Esophagus (tissue), 2 donors: ENCODE results near the gene P3H2. TPM values are rescaled to one million over a fixed set of nuclear protein-coding genes. Genes with fewer than 3 reads are reported as not detected.

Source experiments
- H3K27ac ChIP-seq, 2 donors: one replicate each; pipeline ENCODE4 v1.5.1; 2013; ENCODE audit warnings: low read depth in 2 of 2, mild to moderate bottlenecking in 2 of 2, inconsistent platforms in 1 of 2, low read length in 1 of 2, moderate library complexity in 1 of 2
- H3K27me3 ChIP-seq, 2 donors: one replicate each; pipeline ENCODE4 v1.6.1; 2013; ENCODE audit warnings: low read length in 2 of 2, control low read depth in 1 of 2, mild to moderate bottlenecking in 1 of 2; ENCODE audit not compliant: insufficient read depth in 2 of 2, control insufficient read depth in 1 of 2
- H3K36me3 ChIP-seq, 2 donors: one replicate each; pipeline ENCODE4 v1.6.1; 2013; ENCODE audit warnings: low read length in 1 of 2; ENCODE audit not compliant: control insufficient read depth in 2 of 2, insufficient read depth in 2 of 2
- H3K4me1 ChIP-seq, 2 donors: one replicate each; pipeline ENCODE4 v1.6.1; 2013; ENCODE audit warnings: low read length in 1 of 2; ENCODE audit not compliant: control insufficient read depth in 2 of 2, insufficient read depth in 2 of 2
- H3K4me3 ChIP-seq, 2 donors: one replicate each; pipeline ENCODE4 v1.5.1; 2013; ENCODE audit warnings: low read length in 2 of 2, mild to moderate bottlenecking in 2 of 2, low read depth in 1 of 2, moderate library complexity in 1 of 2
- H3K9me3 ChIP-seq, 2 donors: one replicate each; pipeline ENCODE4 v1.6.1; 2013; ENCODE audit warnings: mild to moderate bottlenecking in 2 of 2, low read depth in 1 of 2, low read length in 1 of 2, moderate library complexity in 1 of 2; ENCODE audit not compliant: control insufficient read depth in 2 of 2, insufficient read depth in 1 of 2
- WGBS, 2 donors: extraction: QIAGEN DNeasy Blood & Tissue Kit; methylation state at CpG; one replicate each; pipeline ENCODE4 v1.1.7; 2013; 5-methylcytosine and 5-hydroxymethylcytosine counted together
- polyA plus RNA-seq, 2 donors: library from polyadenylated mRNA; stranded (reverse); fragments of 200-250 nt; gene quantifications; one replicate each; pipeline ENCODE4 v1.2.3, GENCODE V29; 2013
- donor health status: healthy with polysubstance abuse.
- donor health status: Bipolar disorder and iron deficiency.

Gene P3H2
- polyA plus RNA-seq, 2 donors, result 4.9 to 9.8 TPM

GRCh38 chr3:189941125-189941524 is 179.6 kb downstream of the P3H2 start:
- peak overlapping the region; percentile 59 to 85 for H3K27ac ChIP-seq
- 45 to 49% methylated on average over 5 of the region's 5 CpGs for WGBS, 2 donors
- no peak overlapping the region for H3K4me3 ChIP-seq
- H3K27me3 ChIP-seq, result no peaks in the 10 kb centered on the region
- H3K4me1 ChIP-seq, result peaks cover 0 to 10% of the 10 kb centered on the region in 2 donors
- no peaks in the 10 kb centered on the region for H3K36me3 ChIP-seq
- no peaks in the 10 kb centered on the region for H3K9me3 ChIP-seq

DNA sequence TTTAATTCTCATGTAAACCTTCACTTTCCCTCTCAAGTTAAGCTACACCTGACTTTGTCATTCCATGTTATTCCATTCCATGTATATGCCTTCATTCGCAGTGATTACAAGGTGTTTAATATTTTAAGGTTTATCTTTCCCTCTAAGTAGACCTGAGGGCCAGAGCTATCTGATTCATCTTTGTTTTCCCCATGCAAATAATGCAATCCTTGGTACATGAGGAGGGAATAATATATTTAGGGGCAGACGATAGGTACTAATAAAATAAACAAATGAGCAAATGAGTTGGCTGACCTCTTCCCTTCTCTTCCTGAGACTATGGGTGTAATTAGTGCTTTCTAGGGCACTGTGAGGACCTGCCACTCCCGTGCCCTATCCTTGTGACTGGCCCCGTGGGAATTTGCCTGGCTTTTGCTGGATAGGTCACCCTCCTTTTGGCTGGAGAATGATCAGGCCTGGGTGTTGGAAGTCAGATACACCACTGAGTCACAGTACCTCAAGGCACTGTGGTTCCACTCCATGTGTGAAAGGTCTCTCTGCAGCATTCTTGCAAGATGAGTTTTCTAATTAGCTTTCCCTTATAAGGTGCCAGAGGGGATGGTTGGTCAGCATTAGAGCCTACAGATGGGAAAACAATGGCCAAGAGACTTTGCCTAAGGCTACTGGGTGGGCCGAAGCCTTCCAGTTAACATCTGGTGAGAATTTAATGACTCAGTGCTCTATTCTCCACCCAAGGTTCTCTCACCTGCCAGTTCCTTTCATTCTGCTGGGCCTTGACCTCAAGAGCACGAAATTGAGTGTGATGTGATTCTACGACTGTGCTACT is 183.2 kb downstream of the P3H2 start:
- H3K27ac ChIP-seq, result peak overlapping the region; percentile 78 to 79
- 47 to 54% methylated on average over 7 of the region's 7 CpGs for WGBS, 2 donors

DNA sequence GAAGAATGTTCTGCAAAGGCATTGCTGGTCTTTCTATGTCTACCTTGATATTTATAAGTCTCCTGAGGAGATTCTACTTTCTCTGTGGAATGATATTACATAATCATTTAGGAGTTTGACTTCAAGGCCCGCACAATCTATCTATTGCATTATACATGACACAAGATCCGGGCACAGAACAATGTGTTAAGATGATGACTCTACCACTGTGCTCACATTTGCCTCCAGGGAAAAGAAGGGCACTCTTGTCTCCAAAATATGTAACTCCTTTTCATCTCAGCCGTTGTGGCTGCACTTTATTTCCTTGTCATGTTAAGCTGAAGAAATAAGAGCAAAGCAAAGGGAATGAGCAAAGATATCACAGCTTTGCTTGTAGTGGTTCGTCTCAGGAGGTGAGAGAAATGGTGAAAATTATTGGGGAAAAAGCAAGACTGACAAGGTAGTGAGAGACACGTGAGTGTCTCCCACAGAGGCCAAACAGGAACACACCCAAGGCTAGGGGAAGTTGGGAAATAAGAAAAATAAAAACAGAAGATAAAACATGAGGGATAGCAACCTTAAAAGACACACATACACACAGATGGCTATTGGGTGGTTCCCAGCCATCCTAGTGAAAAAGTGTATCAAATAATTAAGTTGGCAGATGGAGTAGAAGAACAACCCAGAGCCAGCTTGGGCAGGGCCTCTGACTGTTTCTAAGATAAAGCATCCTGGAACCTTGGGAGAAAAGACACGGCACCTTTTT is 184.3 kb downstream of the P3H2 start:
- no peaks in the 10 kb centered on the region for H3K9me3 ChIP-seq
- no peak overlapping the region for H3K4me3 ChIP-seq
- peak overlapping the region; percentile 64 to 66 for H3K27ac ChIP-seq
- no peaks in the 10 kb centered on the region for H3K36me3 ChIP-seq
- peaks cover 0 to 6% of the 10 kb centered on the region in 2 donors for H3K4me1 ChIP-seq
- WGBS, 2 donors, result 48 to 64% methylated on average over 6 of the region's 6 CpGs
- H3K27me3 ChIP-seq, result no peaks in the 10 kb centered on the region

More for the DNA sequence above, 183.2 kb downstream of the P3H2 start:
- no peaks in the 10 kb centered on the region for H3K9me3 ChIP-seq
- H3K27me3 ChIP-seq, result no peaks in the 10 kb centered on the region
- no peak overlapping the region for H3K4me3 ChIP-seq
- H3K36me3 ChIP-seq, result no peaks in the 10 kb centered on the region
- H3K4me1 ChIP-seq, result peaks cover 0 to 6% of the 10 kb centered on the region in 2 donors

DNA sequence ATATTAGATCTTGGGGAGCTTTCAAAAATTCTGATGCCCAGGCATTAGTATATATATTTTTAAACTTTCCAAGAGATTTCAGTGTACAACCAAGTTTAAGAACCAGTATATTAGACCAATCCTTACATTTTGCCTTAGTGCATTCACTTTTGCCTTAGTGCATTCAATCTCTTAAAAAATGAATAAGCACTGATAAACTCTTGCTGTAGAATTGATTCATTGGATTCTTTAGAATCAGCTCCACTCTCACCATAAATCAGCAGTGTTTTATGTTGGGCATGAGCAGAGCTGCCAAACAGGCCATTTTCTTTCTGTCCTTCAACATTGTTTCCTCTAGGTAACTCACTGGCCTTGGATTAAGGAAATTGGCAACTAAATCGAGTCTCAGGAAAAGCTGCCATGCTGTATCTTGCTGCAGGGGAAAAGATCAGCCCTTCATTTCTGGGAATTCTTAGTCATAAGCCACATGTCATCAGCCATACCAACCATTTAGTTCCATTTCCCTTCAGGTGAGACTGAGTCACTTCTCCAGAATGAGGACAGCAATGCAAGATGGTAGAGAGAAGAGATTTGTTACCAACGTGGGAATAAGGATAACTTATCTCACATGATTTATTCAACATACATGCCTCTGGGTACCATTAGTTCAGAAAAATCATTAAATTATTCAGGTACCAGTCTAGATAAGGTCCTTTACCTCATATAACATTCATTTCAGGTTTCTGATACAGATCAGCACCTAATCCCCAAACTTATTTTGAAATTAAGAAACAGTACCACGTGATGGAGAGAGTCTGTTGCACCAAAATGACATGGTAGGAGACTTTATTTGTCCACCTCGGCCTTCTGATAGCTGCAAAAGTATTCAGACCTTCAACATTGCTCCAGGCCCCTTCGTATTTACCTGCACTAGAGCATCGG is 192.5 kb downstream of the P3H2 start:
- Histone ChIP-seq H3K4me3 (no peak overlapping the region), H3K36me3 (no peaks in the 10 kb centered on the region), H3K27me3 (no peaks in the 10 kb centered on the region), H3K9me3 (no peaks in the 10 kb centered on the region), H3K27ac (no peak overlapping the region), H3K4me1 (no peaks in the 10 kb centered on the region)
- WGBS, 2 donors, result 66 to 67% methylated on average over 6 of the region's 6 CpGs

- Histone ChIP-seq H3K4me1 (no peaks in the 10 kb centered on the region), H3K9me3 (no peaks in the 10 kb centered on the region), H3K4me3 (no peak overlapping the region), H3K36me3 (no peaks in the 10 kb centered on the region), H3K27me3 (no peaks in the 10 kb centered on the region), H3K27ac (no peak overlapping the region)
Observed at GRCh38 chr3:189921770-189922169, 198.9 kb downstream of the P3H2 start.

GRCh38 chr3:189914799-189915198 is 205.9 kb downstream of the P3H2 start:
- H3K27ac ChIP-seq, result no peak overlapping the region
- no peaks in the 10 kb centered on the region for H3K9me3 ChIP-seq
- H3K4me1 ChIP-seq, result no peaks in the 10 kb centered on the region
- WGBS, 2 donors, result 47 to 59% methylated on average over 3 of the region's 3 CpGs
- no peak overlapping the region for H3K4me3 ChIP-seq
- no peaks in the 10 kb centered on the region for H3K27me3 ChIP-seq
- H3K36me3 ChIP-seq, result no peaks in the 10 kb centered on the region

DNA sequence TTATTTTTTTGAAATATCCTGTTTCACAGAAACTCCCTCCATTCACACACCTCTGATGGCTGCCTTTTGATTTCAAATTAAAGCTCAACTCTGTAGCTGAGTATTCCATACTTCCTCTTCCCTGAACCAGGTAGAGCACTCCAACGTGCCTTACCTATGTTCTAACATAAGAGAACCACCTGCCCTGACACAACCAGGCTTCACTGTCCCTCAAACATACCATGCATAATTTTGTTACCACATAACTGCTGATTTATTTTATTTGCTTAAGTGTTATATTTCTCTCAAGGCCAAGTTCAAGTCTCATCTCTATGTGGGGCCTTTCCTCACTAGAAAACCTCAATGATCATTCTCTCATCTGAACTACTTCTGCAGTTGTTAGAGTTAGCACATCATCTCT is 209.7 kb downstream of the P3H2 start:
- Histone ChIP-seq H3K27me3 (no peaks in the 10 kb centered on the region), H3K4me3 (no peak overlapping the region), H3K9me3 (no peaks in the 10 kb centered on the region), H3K27ac (no peak overlapping the region), H3K36me3 (no peaks in the 10 kb centered on the region), H3K4me1 (no peaks in the 10 kb centered on the region)
- WGBS, 2 donors, result 31 to 36% methylated on average over 1 of the region's 1 CpG

DNA sequence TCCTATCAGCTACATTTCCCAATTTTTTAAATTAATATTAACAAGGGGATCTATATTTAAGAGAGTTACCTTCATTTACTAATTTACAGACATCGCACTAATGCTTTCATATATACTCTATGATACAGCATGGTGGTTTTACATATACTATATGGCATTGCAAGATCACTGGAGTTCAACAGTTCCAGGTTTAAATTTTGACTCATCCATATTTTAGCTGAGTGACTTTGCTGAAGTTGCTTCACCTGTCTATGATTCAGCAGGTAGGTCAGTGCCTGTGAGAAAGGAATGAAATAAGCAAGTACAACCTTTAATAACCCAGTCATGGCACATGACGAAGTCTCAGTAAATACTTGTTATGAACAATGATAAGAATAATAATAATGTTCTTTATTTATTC is 211.1 kb downstream of the P3H2 start:
- 68 to 73% methylated on average over 2 of the region's 2 CpGs for WGBS, 2 donors
- H3K4me3 ChIP-seq, result no peak overlapping the region
- no peak overlapping the region for H3K27ac ChIP-seq
- no peaks in the 10 kb centered on the region for H3K4me1 ChIP-seq
- no peaks in the 10 kb centered on the region for H3K36me3 ChIP-seq
- no peaks in the 10 kb centered on the region for H3K27me3 ChIP-seq
- no peaks in the 10 kb centered on the region for H3K9me3 ChIP-seq

DNA sequence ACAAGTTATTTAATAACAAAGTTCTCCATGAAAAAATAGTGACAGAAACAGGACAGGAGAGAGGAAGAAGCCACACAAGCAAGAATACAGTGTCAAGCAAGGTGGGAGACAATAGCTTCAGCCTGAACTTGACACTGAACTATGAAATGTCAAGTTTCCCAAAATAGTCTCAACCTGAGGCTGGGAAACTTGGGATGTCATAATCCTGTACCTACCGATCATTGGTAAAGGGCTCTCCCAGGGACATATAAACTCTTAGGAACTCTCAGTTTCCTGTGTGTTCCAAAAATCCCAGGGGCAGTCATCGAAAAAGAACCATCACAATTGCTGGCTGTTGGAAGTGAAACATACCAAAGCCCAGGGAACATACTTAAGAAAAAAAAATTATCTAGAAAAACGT is 211.6 kb downstream of the P3H2 start:
- Histone ChIP-seq H3K4me3 (no peak overlapping the region), H3K4me1 (no peaks in the 10 kb centered on the region), H3K27ac (peak overlapping the region; percentile 74 to 83), H3K36me3 (no peaks in the 10 kb centered on the region), H3K27me3 (no peaks in the 10 kb centered on the region), H3K9me3 (no peaks in the 10 kb centered on the region)
- WGBS, 2 donors, result 60 to 61% methylated on average over 3 of the region's 3 CpGs
